ENCODE measurements around the gene ANKFY1.
A peak's percentile ranks its signal among the peaks of the same experiment; 100 is the strongest.

Gene ANKFY1

DNA sequence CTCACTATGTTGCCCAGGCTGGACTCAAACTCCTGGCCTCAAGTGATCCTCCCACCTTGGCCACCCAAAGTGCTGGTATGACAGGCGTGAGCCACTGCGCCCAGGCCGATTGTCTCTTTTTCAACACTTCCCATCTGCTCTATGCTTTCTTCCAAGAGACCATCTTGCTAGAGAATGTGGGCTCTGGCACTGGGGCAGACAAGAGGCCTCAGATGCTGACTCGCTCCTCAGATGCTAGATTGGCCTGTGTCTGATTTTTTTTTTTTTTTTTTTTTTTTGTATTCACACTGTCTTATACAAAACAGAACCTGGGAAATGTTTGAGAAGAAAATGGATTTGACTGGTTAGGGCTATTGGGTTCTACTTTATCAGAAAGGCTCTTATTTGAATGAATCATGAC lies 62.6 kb downstream of the ANKFY1 start:
- CTCF ChIA-PET = interaction anchor here (0.6 to 3.8 kb wide), 8 partner anchors 13 to 374 kb away, joined by 3 to 48 read pairs (median 6); no protein-coding TSS in a partner anchor

DNA sequence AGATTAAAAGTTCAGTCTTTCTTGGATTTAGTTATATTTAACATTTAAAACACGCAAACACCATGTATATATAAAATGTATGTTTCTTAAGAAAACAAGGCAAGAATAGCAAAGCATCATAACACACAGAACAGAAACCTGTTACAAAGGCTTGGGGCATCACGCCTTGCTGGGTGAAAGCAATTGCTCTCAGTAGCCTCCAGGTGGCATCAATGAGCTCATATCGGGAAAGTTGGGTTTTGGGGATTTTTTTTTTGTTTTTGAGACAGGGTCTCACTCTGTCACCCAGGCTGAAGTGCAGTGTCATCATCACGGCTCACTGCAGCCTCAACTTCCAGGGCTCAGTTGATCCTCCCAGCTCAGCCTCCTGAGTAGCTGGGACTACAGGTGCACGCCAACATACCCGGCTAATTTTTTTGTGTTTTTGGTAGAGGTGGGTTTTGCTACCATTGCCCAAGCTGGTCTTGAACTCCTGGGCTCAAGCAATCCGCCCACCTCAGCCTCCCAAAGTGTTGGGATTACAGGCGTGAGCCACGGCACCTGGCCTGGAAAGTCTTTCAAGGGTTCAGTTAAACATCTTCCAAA lies 63.9 kb downstream of the ANKFY1 start:
- no peak overlapping the region for H3K27ac ChIP-seq (ENCODE audit: extremely low read depth, low read depth, low read length)
- H3K9me3 ChIP-seq (ENCODE audit: control insufficient read depth, insufficient read depth, low read depth, low read length) = no peaks in the 10 kb centered on the region
- ChIA-PET CTCF (interaction anchor here (0.6 to 3.8 kb wide), 43 partner anchors 9 to 1588 kb away, joined by 3 to 48 read pairs (median 4); partner anchors contain the start of gene ANKFY1), POLR2A (interaction anchor here (0.6 to 0.7 kb wide), 3 partner anchors 22 to 207 kb away, joined by 4 read pairs; no protein-coding TSS in a partner anchor)
- no peaks in the 10 kb centered on the region for H3K4me1 ChIP-seq (ENCODE audit: control insufficient read depth, insufficient read depth, low read length)
- TF ChIP-seq PATZ1 (tag by site-specific recombination; IDR thresholded peaks at IDR 0.05) (no peak), SCRT2 (tag by site-specific recombination; IDR thresholded peaks at IDR 0.05) (peak; percentile 52; the same call in 1 of the 2 replicates), ZNF654 (tag by site-specific recombination; IDR thresholded peaks at IDR 0.05; ENCODE audit: low read depth) (peak; percentile 58)
- TF ChIP-seq, protein P1, sequence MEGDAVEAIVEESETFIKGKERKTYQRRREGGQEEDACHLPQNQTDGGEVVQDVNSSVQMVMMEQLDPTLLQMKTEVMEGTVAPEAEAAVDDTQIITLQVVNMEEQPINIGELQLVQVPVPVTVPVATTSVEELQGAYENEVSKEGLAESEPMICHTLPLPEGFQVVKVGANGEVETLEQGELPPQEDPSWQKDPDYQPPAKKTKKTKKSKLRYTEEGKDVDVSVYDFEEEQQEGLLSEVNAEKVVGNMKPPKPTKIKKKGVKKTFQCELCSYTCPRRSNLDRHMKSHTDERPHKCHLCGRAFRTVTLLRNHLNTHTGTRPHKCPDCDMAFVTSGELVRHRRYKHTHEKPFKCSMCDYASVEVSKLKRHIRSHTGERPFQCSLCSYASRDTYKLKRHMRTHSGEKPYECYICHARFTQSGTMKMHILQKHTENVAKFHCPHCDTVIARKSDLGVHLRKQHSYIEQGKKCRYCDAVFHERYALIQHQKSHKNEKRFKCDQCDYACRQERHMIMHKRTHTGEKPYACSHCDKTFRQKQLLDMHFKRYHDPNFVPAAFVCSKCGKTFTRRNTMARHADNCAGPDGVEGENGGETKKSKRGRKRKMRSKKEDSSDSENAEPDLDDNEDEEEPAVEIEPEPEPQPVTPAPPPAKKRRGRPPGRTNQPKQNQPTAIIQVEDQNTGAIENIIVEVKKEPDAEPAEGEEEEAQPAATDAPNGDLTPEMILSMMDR (tag by site-specific recombination; IDR thresholded peaks at IDR 0.05) = peak; percentile 74
- no peak overlapping the region for H3K4me3 ChIP-seq (ENCODE audit: low read depth, low read length)
- peaks cover 24 to 56% of the 10 kb centered on the region in 2 experiments for H3K36me3 ChIP-seq (ENCODE audit: control insufficient read depth in 2 of 2, insufficient read depth in 1 of 2, low read length in 2 of 2)

More for the DNA sequence above, 62.6 kb downstream of the ANKFY1 start:
- peaks cover 32 to 56% of the 10 kb centered on the region in 2 experiments for H3K36me3 ChIP-seq (ENCODE audit: control insufficient read depth in 2 of 2, insufficient read depth in 1 of 2, low read length in 2 of 2)
- no peak overlapping the region for H3K27ac ChIP-seq (ENCODE audit: extremely low read depth, low read depth, low read length)
- POLR2A ChIA-PET = no interaction called here
- no peak overlapping the region for H3K4me3 ChIP-seq (ENCODE audit: low read depth, low read length)
- H3K9me3 ChIP-seq (ENCODE audit: control insufficient read depth, insufficient read depth, low read depth, low read length) = no peaks in the 10 kb centered on the region
- TF ChIP-seq YY2 (tag by site-specific recombination; IDR thresholded peaks at IDR 0.05) (no peak), ZNF626 (tag by site-specific recombination; IDR thresholded peaks at IDR 0.05) (no peak), ZNF223 (tag by site-specific recombination; IDR thresholded peaks at IDR 0.05) (no peak), ZNF785 (tag by site-specific recombination; IDR thresholded peaks at IDR 0.05) (no peak), ZFP3 (tag by site-specific recombination; IDR thresholded peaks at IDR 0.05; ENCODE audit: low read depth) (no peak), ZNF292 (tag by site-specific recombination; IDR thresholded peaks at IDR 0.05; ENCODE audit: borderline replicate concordance, low read depth) (no peak), ZNF701 (tag by site-specific recombination; IDR thresholded peaks at IDR 0.05) (no peak), ZNF112 (tag by site-specific recombination; IDR thresholded peaks at IDR 0.05) (no peak), KLF7 (tag by site-specific recombination; IDR thresholded peaks at IDR 0.05; ENCODE audit: borderline replicate concordance) (no peak), ZNF549 (tag by site-specific recombination; IDR thresholded peaks at IDR 0.05) (no peak), SALL2 (tag by site-specific recombination; IDR thresholded peaks at IDR 0.05; ENCODE audit: borderline replicate concordance) (no peak), ZNF629 (tag by site-specific recombination; IDR thresholded peaks at IDR 0.05) (no peak), ZNF548 (tag by site-specific recombination; IDR thresholded peaks at IDR 0.05) (no peak), ZBTB8A (tag by site-specific recombination; IDR thresholded peaks at IDR 0.05) (no peak), ZNF335 (tag by site-specific recombination; conservative IDR thresholded peaks at IDR 0.05) (no peak)
- H3K4me1 ChIP-seq (ENCODE audit: control insufficient read depth, insufficient read depth, low read length) = no peaks in the 10 kb centered on the region

Data from HEK293 (cell line).